ENCODE measurements around the gene CARS2. TPM values are rescaled to one million over a fixed set of nuclear protein-coding genes. Genes with fewer than 3 reads are reported as not detected.

The CARS2 gene
- total RNA-seq, 1 experiment from 2014 or later: 41.9 TPM

DNA sequence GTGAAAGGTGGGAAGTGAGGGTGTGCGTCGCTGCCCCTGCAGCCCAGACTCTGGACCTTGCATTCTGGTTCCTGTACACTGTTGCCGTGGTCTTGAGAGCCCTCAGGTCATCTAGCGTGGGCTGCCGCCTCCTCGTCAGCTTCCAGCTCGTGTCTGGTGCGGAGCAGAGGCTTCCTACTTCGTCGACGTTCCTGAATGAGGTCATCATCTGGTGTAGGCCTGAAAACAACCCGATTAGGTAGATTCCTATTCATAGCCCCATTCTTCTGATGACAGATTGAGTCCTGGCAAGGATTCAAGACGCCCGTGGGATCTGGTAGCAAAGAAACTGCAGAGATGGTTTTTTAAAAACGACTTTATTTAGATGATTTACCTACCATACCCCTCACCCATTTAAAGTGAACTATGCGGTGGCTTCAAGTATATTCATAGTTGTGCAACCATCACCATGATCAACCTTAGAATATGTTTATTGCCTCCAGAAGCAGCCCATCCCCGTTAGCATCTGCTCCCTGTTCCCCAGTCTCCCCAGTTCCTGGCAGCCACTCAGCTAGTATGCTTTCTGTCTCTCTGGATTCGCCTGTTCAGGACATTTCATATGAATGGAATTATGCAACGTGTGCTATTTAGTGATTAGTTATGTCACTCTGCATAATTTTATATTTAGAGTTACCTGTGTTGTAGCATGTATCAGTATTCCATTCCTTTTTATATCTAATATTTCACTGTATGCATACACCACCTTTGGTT lies 76.8 kb downstream of the CARS2 start:
- Histone ChIP-seq H3K79me2 (ENCODE audit: insufficient read depth, low read length) (peaks cover 16% of the 10 kb centered on the region; the same call in 1 of the 2 replicates), H3K27me3 (ENCODE audit: insufficient read depth, low read length) (no peaks in the 10 kb centered on the region), H3K18ac (ENCODE audit: insufficient read length, low read depth, low read length) (no peak overlapping the region), H2AFZ (ENCODE audit: low read length) (no peak overlapping the region), H3K9ac (ENCODE audit: extremely low read depth, insufficient read length, low read length) (no peak overlapping the region), H3K27ac (ENCODE audit: insufficient read length, low read depth, low read length) (no peak overlapping the region), H4K8ac (replicated peaks; ENCODE audit: insufficient read length, low read depth, low read length) (no peak overlapping the region), H3K23ac (ENCODE audit: insufficient read length, low read depth, low read length) (no peak overlapping the region), H2BK12ac (ENCODE audit: insufficient read length, low read depth, low read length) (no peak overlapping the region), H2BK20ac (ENCODE audit: low read depth, low read length, poor library complexity, severe bottlenecking) (no peak overlapping the region), H3K23me2 (ENCODE audit: insufficient read length, low read depth, low read length, poor library complexity, severe bottlenecking) (no peaks in the 10 kb centered on the region), H2BK15ac (ENCODE audit: low read depth, low read length) (no peak overlapping the region), H4K20me1 (ENCODE audit: control insufficient read depth, insufficient read depth, insufficient read length) (no peaks in the 10 kb centered on the region), H2AK5ac (ENCODE audit: insufficient read length, low read length) (no peak overlapping the region), H3K4ac (ENCODE audit: low read depth, low read length) (no peak overlapping the region), H3K79me1 (ENCODE audit: insufficient read depth, low read depth, low read length, poor library complexity, severe bottlenecking) (peaks cover 10% of the 10 kb centered on the region), H3T11ph (ENCODE audit: low read length) (no peak overlapping the region), H3K4me2 (ENCODE audit: insufficient read depth, insufficient read length, low read length) (no peak overlapping the region), H3K4me1 (ENCODE audit: insufficient read depth, low read length) (no peaks in the 10 kb centered on the region), H2BK5ac (ENCODE audit: insufficient read length, low read length) (no peak overlapping the region), H3K9me3 (ENCODE audit: control insufficient read depth, low read depth, low read length) (no peaks in the 10 kb centered on the region), H2BK120ac (ENCODE audit: low read depth, low read length, poor library complexity, severe bottlenecking) (no peak overlapping the region), H4K5ac (ENCODE audit: insufficient read length, low read depth, low read length) (no peak overlapping the region), H4K91ac (ENCODE audit: insufficient read length, low read depth, low read length) (no peak overlapping the region), H3K14ac (ENCODE audit: insufficient read depth, low read length) (no peak overlapping the region), H3K56ac (ENCODE audit: insufficient read length, low read depth, low read length) (no peak overlapping the region)
- Mint-ChIP-seq H3K4me3 (no peak overlapping the region), H3K9me3 (no peaks in the 10 kb centered on the region), H3K4me1 (peaks cover 16 to 18% of the 10 kb centered on the region in 2 experiments), H3K27me3 (ENCODE audit: low read depth) (no peaks in the 10 kb centered on the region), H3K36me3 (ENCODE audit: insufficient read depth in 1 of 3, low read depth in 3 of 3) (peaks cover 24 to 64% (median 49%) of the 10 kb centered on the region in 3 experiments), H3K27ac (peak overlapping the region in 1 of 3 experiments; percentile 52; a peak in 2 of 7 replicates)
- TF ChIP-seq CTCF (conservative IDR thresholded peaks at IDR 0.05): no peak
- DNase-seq: no peak
- WGBS (ENCODE audit: extremely low coverage, insufficient read length, low lambda C conversion rate): no CpG with 5 or more reads among the region's 19 CpGs
